Stimulated activated CD4-positive, alpha-beta T cell treated with anti-CD3 and anti-CD28 coated beads, Interleukin-1b, Interleukin-23, amount 100 ng/mL, for 24 hours (primary cell): ENCODE data around the gene SH2D3C.

Experiments used
- DNase-seq, 4 experiments: peaks; one replicate each; pipeline ENCODE4 v3.0.0-alpha.2; 2020; ENCODE audit warnings: low read depth in 4 of 4, low spot score in 1 of 4

SH2D3C gene

DNA sequence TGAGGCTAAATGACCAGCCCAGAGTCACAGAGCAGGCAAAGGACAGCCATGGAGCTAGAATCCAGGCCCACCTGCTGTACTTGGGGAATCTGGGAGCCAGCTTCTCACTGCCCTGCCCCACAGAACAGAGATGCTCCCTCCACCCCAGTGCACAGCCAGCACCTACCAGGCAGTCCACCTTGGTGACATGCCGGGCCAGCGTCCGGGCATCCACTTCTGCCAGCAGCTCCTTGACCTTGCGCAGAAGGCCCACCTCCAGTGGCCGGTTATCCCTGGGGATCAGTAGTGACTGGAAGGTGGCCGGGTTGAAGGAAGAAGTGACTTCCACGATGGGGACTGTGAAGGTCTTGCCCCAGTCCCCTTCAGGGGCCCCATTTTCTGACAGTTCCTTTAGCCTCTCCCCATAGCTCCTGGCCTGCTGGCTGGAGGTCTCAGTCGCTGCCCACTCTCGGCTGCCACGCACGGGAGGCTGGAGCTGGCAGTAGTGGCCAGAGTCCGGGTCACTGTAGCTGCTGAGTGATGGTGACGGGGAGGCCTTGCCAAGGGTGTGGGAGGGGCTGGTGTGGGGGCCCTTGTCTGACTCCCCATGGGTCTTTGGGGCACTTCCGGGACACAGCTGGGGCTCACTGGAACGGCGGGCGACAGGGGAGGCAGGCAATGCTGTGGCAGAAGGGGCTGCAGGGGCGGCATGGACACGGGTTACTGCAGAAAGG is 33.9 kb downstream of the SH2D3C start:
- DNase-seq, result no peak

DNA sequence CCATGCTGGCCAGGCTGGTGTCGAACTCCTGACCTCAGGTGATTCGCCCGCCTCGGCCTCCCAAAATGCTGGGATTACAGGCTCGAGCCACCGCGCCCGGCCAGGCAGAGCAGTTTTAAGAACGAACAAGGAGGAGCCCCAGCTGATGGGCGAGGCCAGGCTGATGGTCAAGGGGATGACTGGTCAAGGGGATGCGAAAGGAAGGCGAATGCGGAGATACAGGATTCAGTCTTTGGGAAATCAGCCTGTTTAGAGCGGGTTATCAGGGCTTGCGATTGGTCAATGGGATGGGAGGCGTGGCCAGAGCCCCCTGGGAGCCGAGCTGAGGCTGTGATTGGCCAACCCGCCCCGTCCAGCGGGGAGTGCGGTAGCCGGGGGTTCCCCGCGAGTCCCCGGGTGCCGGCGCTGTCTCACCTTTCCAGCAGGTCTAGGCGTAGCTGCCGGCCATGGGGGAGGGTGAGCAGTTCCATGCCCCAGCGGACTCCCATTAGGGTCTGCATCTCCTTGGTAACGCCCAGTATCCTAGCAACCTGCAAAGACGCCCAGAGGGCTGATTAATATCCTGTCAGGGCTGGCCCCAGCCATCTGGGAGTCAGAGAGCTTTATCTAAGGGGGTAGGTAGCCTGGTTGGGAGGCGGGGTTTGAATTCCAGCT is 35.9 kb downstream of the SH2D3C start:
- DNase-seq, result no peak

DNA sequence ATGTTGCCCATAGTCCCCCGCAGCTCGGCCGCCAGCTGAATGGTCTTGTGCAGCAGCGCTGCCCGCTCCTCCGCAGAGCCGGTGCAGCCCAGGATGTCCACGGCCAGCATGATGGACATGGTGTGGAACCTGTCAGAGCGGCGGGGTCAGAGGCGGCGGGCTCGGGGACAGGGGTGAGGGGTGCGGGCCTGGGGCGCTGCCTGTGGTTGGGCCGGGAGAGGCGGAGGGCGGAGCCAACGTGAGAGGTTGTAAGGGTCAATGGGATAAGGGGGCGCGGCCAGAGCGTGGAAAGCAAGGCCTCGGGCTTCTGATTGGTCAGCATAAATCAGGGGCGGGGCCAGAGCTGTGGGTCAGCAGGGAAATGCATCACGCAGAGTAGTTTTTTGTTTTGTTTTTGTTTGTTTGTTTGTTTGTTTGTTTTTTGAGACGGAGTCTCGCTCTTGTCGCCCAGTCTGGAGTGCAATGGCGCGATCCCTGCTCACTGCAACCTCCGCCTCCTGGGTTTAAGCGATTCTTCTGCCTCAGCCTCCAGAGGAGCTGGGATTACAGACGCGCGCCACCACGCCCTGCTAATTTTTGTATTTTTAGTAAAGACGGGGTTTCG is 36.5 kb downstream of the SH2D3C start:
- no peak for DNase-seq

DNA sequence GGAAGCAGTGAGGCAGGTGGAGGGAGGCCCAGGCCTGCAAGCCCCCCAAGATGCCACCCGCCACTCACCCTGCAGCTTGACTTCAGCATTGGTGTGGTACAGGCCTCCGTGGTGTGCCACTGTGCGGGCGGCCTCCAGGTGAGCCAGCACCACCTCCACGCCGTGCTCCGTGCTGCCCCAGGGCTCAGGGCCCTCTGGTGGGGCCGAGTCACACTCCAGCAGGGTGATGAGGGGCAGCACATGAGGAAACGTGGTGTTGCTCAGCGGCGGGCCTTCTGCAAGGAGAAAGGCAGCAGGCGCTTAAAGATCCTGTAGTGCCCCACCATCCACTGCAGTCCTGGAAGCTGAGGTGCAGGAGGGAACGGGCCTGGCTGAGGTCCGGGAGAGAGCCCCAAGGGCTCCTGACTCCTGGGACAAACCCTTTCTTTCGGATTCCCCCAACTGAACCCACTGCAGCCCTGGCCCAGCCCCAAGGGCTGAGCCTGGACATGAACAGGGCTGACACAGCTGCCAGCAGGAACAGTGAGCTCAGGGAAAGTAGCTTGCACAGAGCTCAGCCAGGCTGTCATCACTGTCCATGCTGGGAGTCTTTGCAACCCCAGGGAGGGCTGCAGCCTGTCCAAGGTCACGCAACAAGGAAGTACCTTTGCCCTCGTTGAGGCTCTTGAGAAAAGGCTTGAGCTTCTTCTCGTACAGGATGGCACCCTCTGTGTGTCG is 38.7 kb downstream of the SH2D3C start:
- DNase-seq, result no peak

- DNase-seq, result no peak
These were observed 39.8 kb downstream of the SH2D3C start for GRCh38 chr9:127738666-127739065.

DNA sequence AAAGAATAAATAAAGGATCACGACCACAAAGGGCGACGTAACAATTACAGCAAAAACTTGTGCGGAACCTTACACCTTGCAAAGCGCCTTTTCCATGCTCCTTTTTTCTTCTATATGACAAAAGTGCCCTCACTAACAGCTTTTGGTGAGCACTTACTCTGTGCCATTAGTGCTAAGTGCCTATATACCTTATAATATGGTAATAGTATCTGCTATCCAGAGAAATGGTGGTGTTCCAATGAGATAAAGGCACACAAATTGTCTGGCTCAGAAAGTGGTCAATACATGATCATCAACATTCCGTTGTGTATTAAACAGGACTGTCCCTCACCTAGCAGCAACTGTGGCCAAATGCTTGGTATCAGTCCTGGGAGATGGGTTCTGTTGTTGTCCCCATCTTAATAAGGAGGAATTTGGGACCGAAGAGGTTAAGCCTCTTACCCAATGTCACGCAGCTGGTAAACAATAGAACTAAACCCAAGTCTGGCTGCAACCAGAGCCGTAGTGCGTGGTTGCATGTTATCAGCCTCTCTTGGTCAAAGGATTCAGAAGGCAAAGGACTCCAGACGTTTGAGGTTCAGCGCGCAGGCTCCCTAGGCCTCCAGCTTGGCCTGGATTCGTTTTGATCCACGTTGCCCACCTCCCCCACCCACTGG is 42.8 kb downstream of the SH2D3C start:
- no peak for DNase-seq

DNA sequence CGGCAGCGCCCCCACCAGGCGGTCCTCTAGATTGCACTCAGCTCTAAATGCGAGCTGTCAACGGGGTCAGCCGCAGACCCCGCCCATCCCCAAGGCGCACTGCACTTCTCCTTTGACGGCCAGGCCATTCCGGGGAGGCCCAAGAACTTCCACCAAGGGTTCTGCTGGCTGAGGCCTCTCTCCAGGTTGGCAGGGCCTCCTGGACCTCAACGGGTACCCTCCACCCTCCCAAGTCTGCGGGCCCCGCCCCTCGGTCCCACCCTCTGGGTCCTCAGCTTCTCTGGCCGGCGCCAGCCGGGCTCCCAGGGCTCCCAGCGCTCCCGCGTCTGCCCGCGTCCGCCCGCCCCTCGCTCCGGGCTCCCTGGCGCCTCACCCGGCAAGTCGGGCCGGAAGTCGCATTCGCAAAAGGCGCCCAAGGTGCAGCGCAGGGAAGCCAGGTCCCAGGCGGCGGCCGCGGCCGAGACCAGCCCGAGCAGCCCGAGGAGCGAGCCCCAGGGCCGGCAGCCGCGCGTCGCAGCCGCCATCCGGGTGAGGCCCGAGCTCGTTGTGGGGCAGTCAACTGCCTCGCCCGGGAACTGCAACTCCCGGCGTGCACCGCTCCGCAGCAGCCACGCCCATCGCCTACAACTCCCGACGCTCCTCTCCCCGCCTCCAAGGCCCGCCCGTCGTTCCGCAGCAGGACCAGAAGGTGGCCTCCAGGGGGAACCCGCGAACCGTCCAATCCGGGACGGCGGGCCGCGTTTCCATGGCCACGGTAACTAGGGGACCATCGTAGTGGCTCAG is 43.5 kb downstream of the SH2D3C start, which contains the start of gene TOR2A:
Gene TOR2A, minus strand, starts transcription at position 548 of the 783 bp plus-strand sequence. Its CDS starts 24 bp downstream, at position 524.
- DNase-seq, result peak; percentile 96 to 98 (median 96)

DNA sequence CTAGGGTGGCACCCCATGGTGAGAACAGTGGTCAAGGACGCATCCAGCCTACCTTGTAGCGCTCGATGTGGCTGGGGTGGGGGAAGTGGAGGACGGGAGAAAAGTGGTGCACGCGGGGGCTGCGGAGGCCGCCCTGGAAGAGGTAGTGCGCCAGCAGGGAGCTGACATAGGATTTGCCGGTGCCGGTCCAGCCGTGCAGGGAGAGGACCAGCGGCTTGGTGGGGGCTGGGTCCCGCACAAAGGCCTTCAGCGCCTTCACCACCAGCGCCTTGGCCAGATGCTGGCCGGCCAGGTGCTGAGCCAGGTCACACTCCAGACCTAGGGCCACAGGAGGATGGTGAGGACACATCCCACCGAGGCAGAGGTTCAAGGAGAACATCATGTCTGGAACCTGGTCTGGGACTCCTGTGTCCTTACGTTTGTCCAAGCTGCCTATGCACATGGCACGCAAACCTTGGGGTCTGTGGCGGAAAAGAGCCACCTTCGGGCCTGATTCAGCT is 44.2 kb downstream of the SH2D3C start:
- peak in 1 of 4 experiments; percentile 76 for DNase-seq

DNA sequence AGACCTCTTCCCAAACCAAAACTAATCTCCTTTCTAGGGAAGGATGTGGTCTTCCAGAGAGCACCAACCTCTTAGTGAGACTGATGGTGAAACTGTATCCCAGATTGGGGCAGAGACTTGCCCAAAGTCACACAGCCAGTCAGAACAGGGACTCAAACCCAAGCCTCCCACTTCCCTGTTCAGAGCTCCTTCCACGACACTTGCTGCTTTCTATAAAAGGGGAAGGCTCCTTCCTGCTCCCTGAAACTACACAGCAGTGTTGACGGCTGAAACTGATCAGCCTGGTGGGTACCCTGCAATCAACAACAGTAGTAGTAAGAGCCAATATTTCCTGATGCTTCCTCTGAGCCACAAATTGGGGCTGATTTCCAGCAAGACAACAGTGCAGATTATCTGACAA is 44.9 kb downstream of the SH2D3C start:
- no peak for DNase-seq

- no peak for DNase-seq
These were observed 46.0 kb downstream of the SH2D3C start for GRCh38 chr9:127732444-127732843.

GRCh38 chr9:127731938-127732337 is 46.5 kb downstream of the SH2D3C start:
- no peak for DNase-seq

GRCh38 chr9:127730799-127731410 is 47.6 kb downstream of the SH2D3C start:
- no peak for DNase-seq

GRCh38 chr9:127730262-127730661 is 48.2 kb downstream of the SH2D3C start:
- no peak for DNase-seq

DNA sequence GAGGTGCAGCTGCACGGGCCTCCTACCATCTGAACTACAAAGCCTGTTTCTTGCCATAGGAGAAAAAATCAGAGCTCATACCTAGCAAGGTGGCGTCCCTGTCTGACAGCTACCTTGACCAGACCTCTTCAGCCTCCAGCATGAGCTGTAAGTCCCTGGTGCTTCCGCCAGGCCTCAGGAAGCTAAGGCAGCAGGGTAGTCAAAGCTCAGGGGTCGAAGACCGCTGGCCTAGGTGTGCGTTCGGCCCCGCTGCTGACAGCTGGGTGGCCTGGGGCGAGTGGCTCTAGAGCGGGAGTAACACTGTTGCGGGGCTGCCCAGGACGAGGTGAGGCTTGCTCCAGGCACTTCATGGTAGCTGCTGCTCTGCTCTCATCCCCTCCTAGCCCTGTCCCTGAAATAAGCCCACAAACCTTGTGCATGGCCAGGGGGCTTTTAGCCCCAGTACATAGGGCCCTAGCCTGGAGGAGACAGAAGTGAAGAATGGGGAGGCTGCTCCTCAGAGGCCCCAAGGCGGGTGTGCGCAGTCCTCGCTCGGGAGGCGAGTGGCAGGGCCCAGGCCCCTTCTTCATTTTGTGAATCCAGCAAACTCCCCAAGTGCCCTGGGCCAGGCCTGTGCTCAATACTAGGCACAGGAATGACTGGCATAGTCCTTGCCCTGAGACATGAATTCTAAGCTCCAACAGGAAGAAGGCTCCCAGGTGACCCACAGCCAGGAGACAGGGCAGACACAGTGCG is 48.8 kb downstream of the SH2D3C start:
- no peak for DNase-seq

DNA sequence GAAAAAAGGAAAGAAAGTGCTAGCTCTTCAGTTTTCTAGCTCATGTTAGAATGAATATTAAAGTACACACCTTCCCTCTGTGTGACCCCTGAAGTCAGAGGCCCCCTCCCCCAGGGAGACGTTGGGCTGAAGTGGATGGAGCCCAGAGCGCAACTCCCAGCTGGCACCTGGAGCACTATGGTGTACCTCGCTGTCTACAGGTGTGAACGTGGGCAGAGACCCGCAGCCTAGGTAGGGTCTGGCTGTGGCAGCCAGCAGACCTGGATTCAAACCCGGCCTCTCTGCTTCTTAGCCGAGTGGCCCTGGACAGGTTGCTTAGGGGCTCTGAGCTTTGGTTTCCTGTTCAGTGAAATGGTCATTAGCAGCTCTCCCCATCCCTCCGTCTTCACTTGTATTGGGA is 49.7 kb downstream of the SH2D3C start:
- DNase-seq, result no peak

DNA sequence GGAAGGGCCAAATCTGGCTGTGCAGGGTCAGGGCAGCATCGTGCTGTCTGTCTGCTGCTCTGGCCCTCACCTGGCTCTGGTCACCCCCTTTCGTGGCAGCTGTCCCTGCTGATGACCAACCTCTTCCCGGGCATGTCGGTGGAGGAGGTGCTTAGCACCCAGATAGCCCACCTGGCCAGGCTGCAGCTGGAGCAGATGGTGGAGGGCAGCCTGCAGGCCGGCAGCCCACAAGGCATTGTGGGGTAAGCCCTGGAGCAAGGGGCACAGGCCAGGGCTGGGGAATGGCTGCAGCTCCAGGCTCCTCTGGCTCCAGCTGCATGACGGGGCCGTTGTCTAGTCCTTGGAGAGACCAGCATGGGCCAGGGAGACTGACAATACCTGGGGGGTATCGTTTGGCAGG is 51.6 kb downstream of the SH2D3C start:
- no peak for DNase-seq

DNA sequence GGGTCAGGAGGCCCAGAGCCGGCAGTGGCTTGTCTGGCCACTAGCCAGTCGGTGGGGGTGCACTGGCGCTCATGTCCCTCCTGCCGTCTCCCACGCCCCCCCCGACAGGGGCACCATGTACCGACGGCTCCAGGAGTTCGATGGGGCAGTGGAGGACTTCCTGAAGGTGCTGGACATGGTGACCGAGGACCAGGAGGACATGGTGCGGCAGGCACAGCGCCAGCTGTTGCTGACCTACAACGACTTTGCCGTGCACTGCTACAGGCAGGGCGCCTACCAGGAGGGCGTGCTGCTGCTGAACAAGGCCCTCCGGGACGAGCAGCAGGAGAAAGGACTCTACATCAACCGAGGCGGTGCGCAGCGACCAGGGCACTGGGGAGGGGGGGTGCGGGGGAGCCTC is 54.5 kb downstream of the SH2D3C start:
- DNase-seq, result no peak

- no peak for DNase-seq
These were observed 55.0 kb downstream of the SH2D3C start for GRCh38 chr9:127723444-127723843.

DNA sequence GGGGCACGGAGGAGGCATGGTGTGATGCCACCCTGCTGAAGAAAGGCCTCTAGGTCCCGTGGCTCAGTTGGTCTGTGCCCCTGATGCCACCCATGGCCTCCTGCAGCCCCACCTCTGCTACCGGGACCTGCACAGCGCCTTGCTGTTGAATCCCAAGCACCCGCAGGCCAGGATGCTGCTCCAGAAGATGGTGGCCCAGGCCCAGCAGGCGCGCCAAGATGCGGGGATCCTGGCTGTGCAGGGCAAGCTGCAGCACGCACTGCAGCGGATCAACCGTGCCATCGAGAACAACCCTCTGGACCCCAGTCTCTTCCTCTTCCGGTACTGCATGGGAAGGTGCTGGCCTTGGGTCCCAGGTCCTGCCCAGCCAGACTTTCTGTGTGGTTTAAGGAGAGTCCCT is 55.5 kb downstream of the SH2D3C start:
- no peak for DNase-seq
